Smooth muscle cell (in vitro differentiated cells): ENCODE results near the gene EVC. TPM values are rescaled to one million over a fixed set of nuclear protein-coding genes. Genes with fewer than 3 reads are reported as not detected.

Experiments used
- DNase-seq: peaks from one replicate; lab custom pipeline; 2025; ENCODE audit not compliant: unreplicated experiment; lab: John Stamatoyannopoulos, UW
- H2AFZ ChIP-seq: fragments of 200-600 bp; sonication (generic); 2 replicates; pipeline ENCODE4 v1.6.0; 2016; ENCODE audit warnings: antibody characterized with exemption, low read depth, mild to moderate bottlenecking
- H3F3A ChIP-seq: fragments of 200-600 bp; sonication (generic); 2 replicates; pipeline ENCODE4 v1.6.0; 2017; ENCODE audit warnings: antibody characterized with exemption, low read depth
- H3K27ac ChIP-seq: fragments of 200-600 bp; sonication (generic); 2 replicates; pipeline ENCODE4 v1.5.1; 2016; ENCODE audit warnings: low read depth, mild to moderate bottlenecking
- H3K27me3 ChIP-seq: fragments of 200-600 bp; sonication (generic); 2 replicates; pipeline ENCODE4 v1.6.1; 2016; ENCODE audit warnings: low read depth, mild to moderate bottlenecking
- H3K36me3 ChIP-seq: fragments of 200-600 bp; sonication (generic); 2 replicates; pipeline ENCODE4 v1.5.1; 2016; ENCODE audit warnings: low read depth
- H3K4me1 ChIP-seq: fragments of 200-600 bp; sonication (generic); 2 replicates; pipeline ENCODE4 v1.5.1; 2016; ENCODE audit warnings: low read depth
- H3K4me2 ChIP-seq: fragments of 200-600 bp; sonication (generic); 2 replicates; pipeline ENCODE4 v1.6.0; 2016; ENCODE audit warnings: mild to moderate bottlenecking
- H3K4me3 ChIP-seq: fragments of 200-600 bp; sonication (generic); 2 replicates; pipeline ENCODE4 v1.5.1; 2016; ENCODE audit warnings: mild to moderate bottlenecking
- H3K79me2 ChIP-seq: fragments of 200-600 bp; sonication (generic); 2 replicates; pipeline ENCODE4 v1.6.0; 2016; ENCODE audit warnings: low read depth, mild to moderate bottlenecking
- H3K9ac ChIP-seq: fragments of 200-600 bp; sonication (generic); 2 replicates; pipeline ENCODE4 v1.6.0; 2016; ENCODE audit warnings: low read depth
- H3K9me3 ChIP-seq: fragments of 200-600 bp; sonication (generic); replicated peaks from 2 replicates; pipeline ENCODE4 v1.5.1; 2016; ENCODE audit warnings: low read depth
- H4K20me1 ChIP-seq: fragments of 200-600 bp; sonication (generic); 2 replicates; pipeline ENCODE4 v1.6.0; 2016; ENCODE audit warnings: low read depth
- WGBS: methylation state at CpG from one replicate; pipeline ENCODE4 v1.1.7; 2016; ENCODE audit warnings: low lambda C conversion rate; 5-methylcytosine and 5-hydroxymethylcytosine counted together
- polyA plus RNA-seq: library from polyadenylated mRNA; unstranded; fragments of >200 nt; fragmentation: Nextera tagmentation; extraction: Ambion mirVana; gene quantifications from 2 replicates; pipeline ENCODE4 v1.2.1, GENCODE V29; 2016
- total RNA-seq: library from RNA; depleted of rRNA; stranded (reverse); fragments of >200 nt; gene quantifications from 2 replicates; pipeline ENCODE4 v1.2.3, GENCODE V29; 2014
- TF ChIP-seq, protein P1 (sequence below): fragments of 200-600 bp; sonication (generic); IDR thresholded peaks from 2 replicates; pipeline ENCODE4 v1.5.1; 2017; ENCODE audit warnings: borderline replicate concordance, mild to moderate bottlenecking, antibody characterized with exemption; ENCODE audit not compliant: insufficient read depth, poor library complexity, severe bottlenecking

The EVC gene
- total and polyA plus RNA-seq, 2 experiments from 2014 or later = 7.5 to 15.5 TPM

DNA sequence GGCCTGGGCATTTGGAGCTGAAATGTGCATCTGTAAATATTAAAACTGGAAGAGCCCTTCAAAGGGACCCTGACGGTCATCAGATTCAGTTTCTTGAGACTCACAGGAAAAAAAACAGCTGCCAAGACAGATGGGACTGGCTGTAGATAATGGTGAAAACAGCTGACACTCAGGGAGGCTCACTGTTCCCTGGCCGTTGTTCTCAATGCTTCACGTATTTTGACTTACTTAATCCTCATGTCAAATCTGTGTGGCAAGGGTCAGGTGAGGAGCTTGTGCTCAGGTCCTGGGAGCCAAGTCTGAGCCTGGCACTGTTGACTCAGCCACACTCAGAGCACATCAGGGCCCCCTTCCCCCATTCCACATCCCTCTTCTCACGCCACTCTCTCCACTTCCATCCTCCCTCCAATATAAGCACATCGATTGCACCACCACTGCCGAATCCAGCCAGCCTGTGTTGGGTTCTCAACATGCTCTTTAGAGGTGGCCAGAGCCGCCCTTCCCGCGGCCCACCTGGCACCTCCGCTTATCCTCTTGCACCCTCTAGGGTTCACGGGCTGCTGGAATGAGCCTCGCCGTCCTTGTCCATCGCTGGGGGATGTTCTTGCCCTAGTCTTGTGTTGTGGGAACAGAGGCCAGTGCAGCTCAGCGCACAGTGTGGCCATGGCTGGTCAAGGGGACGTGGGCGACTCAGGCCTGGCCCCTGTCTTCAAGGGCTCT is 40.1 kb downstream of the EVC start:
- TF ChIP-seq, protein P1, sequence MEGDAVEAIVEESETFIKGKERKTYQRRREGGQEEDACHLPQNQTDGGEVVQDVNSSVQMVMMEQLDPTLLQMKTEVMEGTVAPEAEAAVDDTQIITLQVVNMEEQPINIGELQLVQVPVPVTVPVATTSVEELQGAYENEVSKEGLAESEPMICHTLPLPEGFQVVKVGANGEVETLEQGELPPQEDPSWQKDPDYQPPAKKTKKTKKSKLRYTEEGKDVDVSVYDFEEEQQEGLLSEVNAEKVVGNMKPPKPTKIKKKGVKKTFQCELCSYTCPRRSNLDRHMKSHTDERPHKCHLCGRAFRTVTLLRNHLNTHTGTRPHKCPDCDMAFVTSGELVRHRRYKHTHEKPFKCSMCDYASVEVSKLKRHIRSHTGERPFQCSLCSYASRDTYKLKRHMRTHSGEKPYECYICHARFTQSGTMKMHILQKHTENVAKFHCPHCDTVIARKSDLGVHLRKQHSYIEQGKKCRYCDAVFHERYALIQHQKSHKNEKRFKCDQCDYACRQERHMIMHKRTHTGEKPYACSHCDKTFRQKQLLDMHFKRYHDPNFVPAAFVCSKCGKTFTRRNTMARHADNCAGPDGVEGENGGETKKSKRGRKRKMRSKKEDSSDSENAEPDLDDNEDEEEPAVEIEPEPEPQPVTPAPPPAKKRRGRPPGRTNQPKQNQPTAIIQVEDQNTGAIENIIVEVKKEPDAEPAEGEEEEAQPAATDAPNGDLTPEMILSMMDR = no peak
- Histone ChIP-seq H3K4me3 (no peak overlapping the region), H3K36me3 (no peaks in the 10 kb centered on the region), H3K9ac (no peak overlapping the region), H3K4me2 (peak overlapping the region; percentile 19), H3K9me3 (no peaks in the 10 kb centered on the region), H3K4me1 (peaks cover 9% of the 10 kb centered on the region), H3K27me3 (no peaks in the 10 kb centered on the region), H3K27ac (peak overlapping the region; percentile 76), H2AFZ (no peak overlapping the region), H4K20me1 (no peaks in the 10 kb centered on the region), H3K79me2 (no peaks in the 10 kb centered on the region), H3F3A (peaks cover 10% of the 10 kb centered on the region)
- WGBS = 86% methylated on average over 17 of the region's 17 CpGs
- DNase-seq = no peak

DNA sequence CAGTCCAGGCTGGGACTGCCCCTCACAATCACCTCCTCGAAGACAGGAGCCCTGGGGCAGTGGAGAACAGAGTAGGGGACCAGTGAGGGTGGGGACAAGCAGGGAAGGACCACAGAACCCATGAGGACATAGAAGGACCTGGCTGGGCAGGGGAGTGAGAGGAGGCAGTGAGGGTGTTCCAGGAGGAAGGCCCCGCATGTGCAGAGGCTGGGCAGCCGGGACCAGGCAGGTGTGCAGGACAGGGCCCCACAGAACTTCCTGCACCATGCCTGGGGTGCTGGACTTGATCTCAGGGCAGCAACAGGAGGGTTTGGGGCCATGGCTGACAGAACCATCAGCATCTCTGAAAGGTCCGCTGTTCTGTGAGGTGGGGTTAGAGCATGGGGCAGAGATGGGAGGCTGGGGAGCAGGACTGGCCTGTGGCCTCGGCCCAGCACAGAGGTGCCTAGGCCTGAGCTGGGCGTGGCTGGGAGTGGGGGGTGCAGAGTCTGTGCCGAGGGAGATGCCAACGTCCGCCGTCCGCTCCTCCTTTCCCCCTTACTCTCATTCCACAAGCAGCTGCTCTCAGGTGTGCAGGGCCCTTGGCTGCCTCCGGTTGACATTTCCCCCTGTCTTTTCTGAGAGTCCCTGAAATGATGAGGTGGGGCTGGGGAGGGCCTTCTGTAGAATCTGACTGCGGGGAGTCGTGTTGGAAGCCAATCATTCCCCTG is 40.8 kb downstream of the EVC start:
- Histone ChIP-seq H3K27ac (peak overlapping the region; percentile 76), H3K79me2 (no peaks in the 10 kb centered on the region), H3K9ac (no peak overlapping the region), H3K27me3 (no peaks in the 10 kb centered on the region), H3K9me3 (no peaks in the 10 kb centered on the region), H3F3A (peaks cover 5% of the 10 kb centered on the region), H3K4me1 (peaks cover 7% of the 10 kb centered on the region), H3K36me3 (no peaks in the 10 kb centered on the region), H3K4me2 (no peak overlapping the region), H4K20me1 (no peaks in the 10 kb centered on the region), H2AFZ (no peak overlapping the region), H3K4me3 (no peak overlapping the region)
- WGBS = 73% methylated on average over 14 of the region's 14 CpGs
- no peak for DNase-seq
- TF ChIP-seq, protein P1 = no peak

DNA sequence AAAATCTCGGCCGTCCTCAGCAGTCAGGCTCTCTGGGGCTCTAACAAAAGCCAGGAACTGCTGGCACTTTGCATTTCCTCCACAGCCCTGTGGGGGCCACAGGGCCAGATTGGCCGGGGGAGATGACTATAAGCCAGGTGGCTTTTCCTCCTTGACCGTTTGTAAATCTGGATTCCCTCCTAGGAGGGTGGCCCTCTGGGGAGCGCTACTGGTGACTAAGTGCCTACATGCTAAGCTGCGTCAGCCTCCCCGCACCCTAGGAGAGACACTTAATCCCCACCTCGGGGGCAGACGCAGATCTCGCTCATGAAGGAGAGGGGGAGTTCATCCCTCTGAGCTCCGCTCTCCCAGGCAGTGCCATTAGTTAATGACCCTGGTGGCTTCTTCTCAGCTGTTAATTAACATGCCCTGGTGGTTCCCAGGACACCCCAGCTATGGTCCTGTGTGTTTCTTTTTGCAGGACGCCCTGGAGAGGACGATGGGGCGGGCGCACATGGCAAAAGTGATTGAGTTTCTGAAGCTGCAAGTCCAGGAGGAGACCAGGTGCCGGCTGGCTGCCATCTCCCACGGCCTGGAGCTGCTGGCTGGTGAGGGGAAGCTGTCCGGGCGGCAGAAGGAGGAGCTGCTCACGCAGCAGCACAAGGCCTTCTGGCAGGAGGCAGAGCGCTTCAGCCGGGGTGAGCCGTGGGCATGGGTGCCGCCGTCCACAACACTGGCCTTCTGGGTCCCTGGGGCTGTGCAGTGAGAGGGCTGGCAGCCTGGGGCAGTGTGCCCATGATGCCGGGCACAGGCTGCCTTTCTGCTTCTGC is 41.6 kb downstream of the EVC start:
- no peak for DNase-seq
- H3F3A ChIP-seq = peaks cover 2% of the 10 kb centered on the region
- peaks cover 3% of the 10 kb centered on the region for H3K36me3 ChIP-seq
- 74% methylated on average over 26 of the region's 26 CpGs for WGBS
- peaks cover 6% of the 10 kb centered on the region for H3K4me1 ChIP-seq
- peak overlapping the region; percentile 52 for H3K27ac ChIP-seq
- no peak overlapping the region for H2AFZ ChIP-seq
- H3K4me3 ChIP-seq = no peak overlapping the region
- TF ChIP-seq, protein P1 = no peak
- H3K27me3 ChIP-seq = no peaks in the 10 kb centered on the region
- H4K20me1 ChIP-seq = no peaks in the 10 kb centered on the region
- H3K79me2 ChIP-seq = no peaks in the 10 kb centered on the region
- no peaks in the 10 kb centered on the region for H3K9me3 ChIP-seq
- H3K4me2 ChIP-seq = no peak overlapping the region
- H3K9ac ChIP-seq = no peak overlapping the region
